Prostate gland (tissue), 2 donors: ENCODE measurements around the gene DGKQ.

Experiments used
- CTCF ChIP-seq, 4 experiments: fragments of 200-600 bp in 2 of 4; fragments of 450-650 bp in 2 of 4; sonication (generic) in 2 of 4; IDR thresholded peaks; 1 replicate in 3 of 4; 2 replicates in 1 of 4; pipeline ENCODE4 v1.5.1; 2016 to 2019; ENCODE audit warnings: antibody characterized with exemption in 4 of 4, mild to moderate bottlenecking in 2 of 4, moderate library complexity in 2 of 4
- POLR2AphosphoS5 ChIP-seq: sonication (generic); formaldehyde crosslinking; IDR thresholded peaks from one replicate; pipeline ENCODE4 v1.6.1; 2017; ENCODE audit warnings: antibody characterized with exemption

GRCh38 chr4:960636-961350, 12.6 kb downstream of the DGKQ start:
- no peak for TF ChIP-seq CTCF (IDR thresholded peaks at IDR 0.05)
- TF ChIP-seq POLR2AphosphoS5: no peak
